Measurements from ENCODE around the gene LHCGR. TPM values are rescaled to one million over a fixed set of nuclear protein-coding genes. Genes with fewer than 3 reads are reported as not detected.

LHCGR gene
- total RNA-seq, 1 donor from 2014 or later: 0.12 TPM

DNA sequence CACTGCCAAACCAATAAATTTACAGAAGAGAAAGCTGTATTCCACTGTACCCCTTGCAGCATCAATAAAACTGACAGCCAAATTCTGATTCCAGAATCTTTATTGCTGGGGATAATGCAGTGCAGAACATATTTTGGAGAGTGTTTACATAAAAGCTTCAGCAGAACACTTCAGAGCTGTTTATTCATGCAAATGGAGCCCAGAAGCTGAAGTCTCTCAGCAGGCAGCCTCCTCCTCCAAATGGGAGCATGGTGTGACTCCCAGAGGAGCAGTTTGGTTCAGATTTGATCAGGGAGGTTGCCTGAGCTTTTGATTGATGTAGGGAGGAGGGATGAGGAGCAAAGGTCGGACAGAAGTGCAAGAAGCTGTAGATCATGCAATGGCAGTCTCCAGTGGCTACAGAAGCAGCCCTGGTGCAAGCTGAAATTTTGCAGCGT, 22.4 kb downstream of the LHCGR start:
- H3K27me3 Mint-ChIP-seq (ENCODE audit: low read depth): no peaks in the 10 kb centered on the region
- no peaks in the 10 kb centered on the region for H3K36me3 Mint-ChIP-seq (ENCODE audit: low read depth)
- H3K9me3 Mint-ChIP-seq: no peaks in the 10 kb centered on the region
- no peak overlapping the region for H3K4me3 Mint-ChIP-seq
- H3K27ac Mint-ChIP-seq (ENCODE audit: unreplicated experiment): no peak overlapping the region
- peaks cover 24% of the 10 kb centered on the region for H3K4me1 Mint-ChIP-seq
- TF ChIP-seq, protein P1, sequence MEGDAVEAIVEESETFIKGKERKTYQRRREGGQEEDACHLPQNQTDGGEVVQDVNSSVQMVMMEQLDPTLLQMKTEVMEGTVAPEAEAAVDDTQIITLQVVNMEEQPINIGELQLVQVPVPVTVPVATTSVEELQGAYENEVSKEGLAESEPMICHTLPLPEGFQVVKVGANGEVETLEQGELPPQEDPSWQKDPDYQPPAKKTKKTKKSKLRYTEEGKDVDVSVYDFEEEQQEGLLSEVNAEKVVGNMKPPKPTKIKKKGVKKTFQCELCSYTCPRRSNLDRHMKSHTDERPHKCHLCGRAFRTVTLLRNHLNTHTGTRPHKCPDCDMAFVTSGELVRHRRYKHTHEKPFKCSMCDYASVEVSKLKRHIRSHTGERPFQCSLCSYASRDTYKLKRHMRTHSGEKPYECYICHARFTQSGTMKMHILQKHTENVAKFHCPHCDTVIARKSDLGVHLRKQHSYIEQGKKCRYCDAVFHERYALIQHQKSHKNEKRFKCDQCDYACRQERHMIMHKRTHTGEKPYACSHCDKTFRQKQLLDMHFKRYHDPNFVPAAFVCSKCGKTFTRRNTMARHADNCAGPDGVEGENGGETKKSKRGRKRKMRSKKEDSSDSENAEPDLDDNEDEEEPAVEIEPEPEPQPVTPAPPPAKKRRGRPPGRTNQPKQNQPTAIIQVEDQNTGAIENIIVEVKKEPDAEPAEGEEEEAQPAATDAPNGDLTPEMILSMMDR (conservative IDR thresholded peaks at IDR 0.05): no peak
- no peak for DNase-seq (ENCODE audit: low read depth, low spot score)

DNA sequence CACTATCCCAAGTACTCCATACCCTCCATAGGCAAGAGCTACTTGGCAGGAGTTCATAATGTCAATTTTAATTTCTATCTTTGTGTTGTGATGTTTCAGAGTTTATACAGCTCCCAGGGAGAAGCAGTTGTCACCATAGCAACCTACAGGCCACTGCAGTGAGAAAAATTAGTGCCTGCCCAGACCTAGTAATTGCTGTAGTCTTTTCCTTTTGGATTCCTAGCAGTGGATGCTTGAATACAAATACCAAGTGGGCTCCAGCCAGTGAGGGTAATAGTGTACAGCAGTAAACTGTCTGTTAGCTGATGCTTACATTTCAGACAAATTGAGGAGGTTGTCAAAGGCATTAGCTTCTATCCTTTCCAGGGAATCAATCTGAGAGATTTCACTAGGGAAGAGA, 26.7 kb downstream of the LHCGR start:
- Mint-ChIP-seq H3K4me1 (peaks cover 19% of the 10 kb centered on the region), H3K27me3 (ENCODE audit: low read depth) (no peaks in the 10 kb centered on the region), H3K27ac (ENCODE audit: unreplicated experiment) (no peak overlapping the region), H3K9me3 (no peaks in the 10 kb centered on the region), H3K4me3 (no peak overlapping the region), H3K36me3 (ENCODE audit: low read depth) (no peaks in the 10 kb centered on the region)
- TF ChIP-seq, protein P1 (conservative IDR thresholded peaks at IDR 0.05): no peak
- DNase-seq (ENCODE audit: low read depth, low spot score): no peak

DNA sequence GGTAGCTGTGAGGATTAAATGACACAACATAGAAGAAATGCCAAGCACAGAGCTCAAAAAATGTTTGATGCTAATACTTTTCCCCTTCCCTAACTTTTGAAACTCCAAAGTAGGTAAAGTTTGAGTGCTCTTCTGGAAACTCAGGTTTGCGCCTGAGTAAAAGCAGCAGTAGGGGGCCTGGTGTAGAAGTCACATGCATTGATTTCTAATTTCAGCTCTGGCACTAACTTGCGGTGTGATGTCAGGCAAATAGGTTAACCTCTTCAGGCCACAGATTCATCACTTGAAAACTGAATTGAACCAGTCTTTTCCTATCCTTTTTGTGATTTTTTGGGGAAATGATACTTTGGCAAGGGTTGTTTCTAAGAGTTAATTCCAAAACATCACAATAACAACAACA, 27.2 kb downstream of the LHCGR start:
- no peaks in the 10 kb centered on the region for H3K36me3 Mint-ChIP-seq (ENCODE audit: low read depth)
- no peak for DNase-seq (ENCODE audit: low read depth, low spot score)
- peaks cover 16% of the 10 kb centered on the region for H3K4me1 Mint-ChIP-seq
- H3K4me3 Mint-ChIP-seq: no peak overlapping the region
- TF ChIP-seq, protein P1 (conservative IDR thresholded peaks at IDR 0.05): no peak
- H3K27ac Mint-ChIP-seq (ENCODE audit: unreplicated experiment): no peak overlapping the region
- H3K27me3 Mint-ChIP-seq (ENCODE audit: low read depth): no peaks in the 10 kb centered on the region
- no peaks in the 10 kb centered on the region for H3K9me3 Mint-ChIP-seq

DNA sequence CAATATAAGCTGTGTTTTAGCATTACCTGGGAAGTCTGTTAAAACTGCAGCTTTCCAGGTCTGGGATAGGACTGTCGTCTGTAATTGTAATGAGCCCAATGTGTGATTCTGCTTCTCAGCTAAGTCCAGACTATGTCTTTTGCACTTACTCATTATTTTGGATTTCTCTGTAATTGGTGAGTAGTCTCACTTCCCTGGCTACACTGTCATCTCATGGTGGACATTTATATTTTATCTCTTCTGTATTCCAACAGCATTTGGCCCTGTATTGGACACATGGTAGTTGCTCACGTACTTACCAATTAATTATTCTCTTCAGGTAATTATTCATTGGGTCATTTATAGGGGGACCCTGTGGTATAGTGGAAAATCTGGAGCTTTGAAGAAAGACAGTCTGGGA, 28.0 kb downstream of the LHCGR start:
- TF ChIP-seq, protein P1 (conservative IDR thresholded peaks at IDR 0.05): peak; percentile 53
- no peaks in the 10 kb centered on the region for H3K36me3 Mint-ChIP-seq (ENCODE audit: low read depth)
- H3K4me1 Mint-ChIP-seq: peaks cover 12% of the 10 kb centered on the region
- H3K27me3 Mint-ChIP-seq (ENCODE audit: low read depth): no peaks in the 10 kb centered on the region
- H3K9me3 Mint-ChIP-seq: no peaks in the 10 kb centered on the region
- DNase-seq (ENCODE audit: low read depth, low spot score): no peak
- no peak overlapping the region for H3K4me3 Mint-ChIP-seq
- H3K27ac Mint-ChIP-seq (ENCODE audit: unreplicated experiment): no peak overlapping the region

DNA sequence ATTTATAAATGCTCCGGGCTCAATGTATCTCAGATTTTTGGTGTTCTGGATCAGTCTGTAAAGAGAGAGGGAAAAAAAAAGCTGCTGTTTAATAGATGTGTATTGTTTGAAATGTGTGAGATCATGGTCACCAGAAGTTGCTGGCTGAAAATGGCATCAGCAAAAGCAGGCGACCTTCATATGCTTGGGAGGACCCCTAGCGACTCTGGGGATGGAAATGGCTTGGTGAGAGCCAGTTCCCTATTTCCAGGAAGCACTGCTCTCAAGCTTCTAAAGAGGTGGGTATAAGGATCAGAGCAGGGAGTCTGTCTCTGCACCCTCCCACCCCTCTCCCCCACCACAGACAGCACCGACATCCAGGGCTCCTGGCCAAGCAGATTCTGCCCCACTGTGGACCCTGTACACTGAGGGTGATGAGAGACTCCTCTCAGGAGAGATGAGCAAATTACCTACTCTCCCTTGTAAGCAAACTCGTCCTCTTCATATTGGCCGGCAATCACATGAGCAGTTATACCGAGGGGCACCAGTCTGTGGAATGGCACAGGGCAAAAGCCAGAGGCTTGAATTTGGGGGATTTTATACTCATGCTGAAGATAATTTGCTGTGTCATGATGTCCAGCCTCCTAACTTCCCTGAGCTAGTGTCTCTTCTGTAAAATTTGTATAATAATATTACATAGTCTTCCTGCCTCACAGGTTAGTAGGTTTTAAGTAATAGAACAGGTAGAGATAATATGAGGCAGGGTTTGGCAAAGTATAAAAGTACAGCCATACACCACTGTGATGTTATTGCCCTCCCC, 29.6 kb downstream of the LHCGR start:
- TF ChIP-seq, protein P1 (conservative IDR thresholded peaks at IDR 0.05): no peak
- H3K27me3 Mint-ChIP-seq (ENCODE audit: low read depth): no peaks in the 10 kb centered on the region
- H3K27ac Mint-ChIP-seq (ENCODE audit: unreplicated experiment): no peak overlapping the region
- no peak for DNase-seq (ENCODE audit: low read depth, low spot score)
- H3K4me1 Mint-ChIP-seq: peaks cover 12% of the 10 kb centered on the region
- no peaks in the 10 kb centered on the region for H3K36me3 Mint-ChIP-seq (ENCODE audit: low read depth)
- H3K4me3 Mint-ChIP-seq: no peak overlapping the region
- no peaks in the 10 kb centered on the region for H3K9me3 Mint-ChIP-seq
